HepG2 (cell line): ENCODE results near the gene WFDC12. TPM values are rescaled to one million over a fixed set of nuclear protein-coding genes. Genes with fewer than 3 reads are reported as not detected.

Source experiments
- FOXP1 ChIP-seq, 2 experiments: fragments of 450-650 bp in 1 of 2; IDR thresholded peaks; 2 replicates each; pipeline ENCODE4 v1.6.1; 2017 to 2018; ENCODE audit warnings: antibody characterized with exemption in 1 of 2
- RBAK ChIP-seq: sonication (generic); formaldehyde crosslinking; IDR thresholded peaks from 2 replicates; pipeline ENCODE4 v1.5.1; 2020; ENCODE audit warnings: mild to moderate bottlenecking, missing genetic modification reagents
- REPIN1 ChIP-seq: sonication (generic); formaldehyde crosslinking; IDR thresholded peaks from 2 replicates; pipeline ENCODE4 v1.8.0; 2022; ENCODE audit warnings: missing genetic modification reagents, low read depth, mild to moderate bottlenecking, borderline replicate concordance
- REXO4 ChIP-seq: sonication (generic); formaldehyde crosslinking; IDR thresholded peaks from 2 replicates; pipeline ENCODE4 v1.8.0; 2022; ENCODE audit warnings: missing genetic modification reagents, mild to moderate bottlenecking, borderline replicate concordance
- SALL1 ChIP-seq: sonication (generic); formaldehyde crosslinking; IDR thresholded peaks from 2 replicates; pipeline ENCODE4 v1.8.0; 2022; ENCODE audit warnings: mild to moderate bottlenecking, missing genetic modification reagents
- SP140L ChIP-seq: sonication (generic); formaldehyde crosslinking; IDR thresholded peaks from 2 replicates; pipeline ENCODE4 v1.4.0; 2020; ENCODE audit warnings: missing genetic modification reagents, borderline replicate concordance
- YEATS4 ChIP-seq: sonication (generic); formaldehyde crosslinking; IDR thresholded peaks from 2 replicates; pipeline ENCODE4 v1.4.0; 2020; ENCODE audit warnings: missing genetic modification reagents, borderline replicate concordance
- YY1 ChIP-seq: IDR thresholded peaks from 2 replicates; pipeline ENCODE4 v1.6.1; 2011; ENCODE audit warnings: low read length, low read depth, moderate library complexity, mild to moderate bottlenecking; ENCODE audit not compliant: insufficient read depth, insufficient replicate concordance
- ZNF460 ChIP-seq: sonication (generic); formaldehyde crosslinking; IDR thresholded peaks from 2 replicates; pipeline ENCODE4 v1.5.1; 2020; ENCODE audit warnings: missing genetic modification reagents, mild to moderate bottlenecking, borderline replicate concordance
- ZNF644 ChIP-seq: IDR thresholded peaks from 2 replicates; pipeline ENCODE4 v1.6.1; 2016; ENCODE audit warnings: low read depth
- ZNF7 ChIP-seq: IDR thresholded peaks from 2 replicates; pipeline ENCODE4 v1.6.1; 2016; ENCODE audit warnings: missing biosample characterization, missing genetic modification reagents
- ZNF766 ChIP-seq: sonication (generic); formaldehyde crosslinking; IDR thresholded peaks from 2 replicates; pipeline ENCODE4 v1.5.0; 2020; ENCODE audit warnings: missing genetic modification reagents, borderline replicate concordance
- ZNF790 ChIP-seq: sonication (generic); formaldehyde crosslinking; IDR thresholded peaks from 2 replicates; pipeline ENCODE4 v1.8.0; 2022; ENCODE audit warnings: missing genetic modification reagents, mild to moderate bottlenecking, borderline replicate concordance
- polyA plus RNA-seq, 8 experiments: library from polyadenylated mRNA; depleted of rRNA in 3 of 8; stranded (reverse) in 7 of 8; unstranded in 1 of 8; fragments of >200 nt; fragmentation: Illumina TruSeq in 4 of 8; extraction: Trizol in 4 of 8; gene quantifications; 2 replicates each; pipeline versions ENCODE4 v1.2.1 to v1.2.3, GENCODE V29; 2011 to 2016; ENCODE audit warnings: low read depth in 4 of 8, missing spikeins in 1 of 8, mixed read lengths in 1 of 8; ENCODE audit not compliant: insufficient read depth in 1 of 8
- total RNA-seq, 5 experiments: library from RNA; depleted of rRNA; stranded (reverse); fragments of >200 nt; fragmentation: Illumina TruSeq; extraction: Trizol; gene quantifications; 2 replicates each; pipeline ENCODE4 v1.2.3, GENCODE V29; 2016; ENCODE audit warnings: low read depth in 1 of 5
- TF ChIP-seq, protein P1 (sequence below): sonication (generic); formaldehyde crosslinking; conservative IDR thresholded peaks from 2 replicates; pipeline ENCODE4 v1.4.0; 2020; ENCODE audit warnings: mild to moderate bottlenecking, missing genetic modification reagents, moderate library complexity
- TF ChIP-seq, protein P2 (sequence below): IDR thresholded peaks from 2 replicates; pipeline ENCODE4 v1.6.1; 2018; ENCODE audit warnings: missing genetic modification reagents
- TF ChIP-seq, protein P3 (sequence below): sonication (generic); formaldehyde crosslinking; IDR thresholded peaks from 2 replicates; pipeline ENCODE4 v1.5.0; 2020; ENCODE audit warnings: mild to moderate bottlenecking, missing genetic modification reagents, borderline replicate concordance
- TF ChIP-seq, protein P4 (sequence below): sonication (generic); formaldehyde crosslinking; IDR thresholded peaks from 2 replicates; pipeline ENCODE4 v1.4.0; 2020; ENCODE audit warnings: mild to moderate bottlenecking, missing genetic modification reagents

Gene WFDC12
- total and polyA plus RNA-seq, 2 of the 13 experiments (the other 11 are each of a cell fraction or from before 2014, with no cell fraction given): not detected

DNA sequence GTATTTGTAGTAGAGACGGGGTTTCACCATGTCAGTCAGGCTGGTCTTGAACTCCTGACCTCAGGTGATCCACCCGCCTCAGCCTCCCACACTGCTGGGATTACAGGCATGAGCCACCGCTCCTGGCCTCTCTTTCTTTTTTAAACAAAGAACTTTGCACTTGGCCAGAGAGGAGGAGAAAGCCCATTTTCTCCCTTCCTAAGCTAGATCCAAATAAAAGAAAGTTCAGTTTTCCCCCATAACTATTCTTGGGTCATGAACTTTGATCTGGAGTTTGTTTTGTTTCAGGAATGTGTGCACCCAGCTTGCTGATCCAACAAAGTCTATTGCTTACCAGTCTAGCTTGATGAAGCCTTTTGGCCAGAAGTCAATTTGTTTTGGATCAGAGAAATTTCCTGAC lies 46.7 kb downstream of the WFDC12 start (continued):
- TF ChIP-seq, protein P1, sequence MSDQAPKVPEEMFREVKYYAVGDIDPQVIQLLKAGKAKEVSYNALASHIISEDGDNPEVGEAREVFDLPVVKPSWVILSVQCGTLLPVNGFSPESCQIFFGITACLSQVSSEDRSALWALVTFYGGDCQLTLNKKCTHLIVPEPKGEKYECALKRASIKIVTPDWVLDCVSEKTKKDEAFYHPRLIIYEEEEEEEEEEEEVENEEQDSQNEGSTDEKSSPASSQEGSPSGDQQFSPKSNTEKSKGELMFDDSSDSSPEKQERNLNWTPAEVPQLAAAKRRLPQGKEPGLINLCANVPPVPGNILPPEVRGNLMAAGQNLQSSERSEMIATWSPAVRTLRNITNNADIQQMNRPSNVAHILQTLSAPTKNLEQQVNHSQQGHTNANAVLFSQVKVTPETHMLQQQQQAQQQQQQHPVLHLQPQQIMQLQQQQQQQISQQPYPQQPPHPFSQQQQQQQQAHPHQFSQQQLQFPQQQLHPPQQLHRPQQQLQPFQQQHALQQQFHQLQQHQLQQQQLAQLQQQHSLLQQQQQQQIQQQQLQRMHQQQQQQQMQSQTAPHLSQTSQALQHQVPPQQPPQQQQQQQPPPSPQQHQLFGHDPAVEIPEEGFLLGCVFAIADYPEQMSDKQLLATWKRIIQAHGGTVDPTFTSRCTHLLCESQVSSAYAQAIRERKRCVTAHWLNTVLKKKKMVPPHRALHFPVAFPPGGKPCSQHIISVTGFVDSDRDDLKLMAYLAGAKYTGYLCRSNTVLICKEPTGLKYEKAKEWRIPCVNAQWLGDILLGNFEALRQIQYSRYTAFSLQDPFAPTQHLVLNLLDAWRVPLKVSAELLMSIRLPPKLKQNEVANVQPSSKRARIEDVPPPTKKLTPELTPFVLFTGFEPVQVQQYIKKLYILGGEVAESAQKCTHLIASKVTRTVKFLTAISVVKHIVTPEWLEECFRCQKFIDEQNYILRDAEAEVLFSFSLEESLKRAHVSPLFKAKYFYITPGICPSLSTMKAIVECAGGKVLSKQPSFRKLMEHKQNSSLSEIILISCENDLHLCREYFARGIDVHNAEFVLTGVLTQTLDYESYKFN (CRISPR knock-in tag): peak; percentile 91
- peak; percentile 40; the same call in 1 of the 2 replicates for TF ChIP-seq ZNF790 (CRISPR knock-in tag)
- TF ChIP-seq ZNF644: peak; percentile 92
- TF ChIP-seq RBAK (CRISPR knock-in tag): peak; percentile 83; the same call in 1 of the 2 replicates
- TF ChIP-seq REPIN1 (CRISPR knock-in tag): 0 out of 2 replicates have a peak, but pooled peaks have one; percentile 45
- peak; percentile 87; the same call in 1 of the 2 replicates for TF ChIP-seq SALL1
- no peak; the same call in 1 of the 2 replicates for TF ChIP-seq ZNF460 (CRISPR knock-in tag)
- no peak for TF ChIP-seq FOXP1 (IDR thresholded peaks at IDR 0.05)
- peak; percentile 87 for TF ChIP-seq FOXP1 (CRISPR knock-in tag; IDR thresholded peaks at IDR 0.05)
- TF ChIP-seq, protein P2, sequence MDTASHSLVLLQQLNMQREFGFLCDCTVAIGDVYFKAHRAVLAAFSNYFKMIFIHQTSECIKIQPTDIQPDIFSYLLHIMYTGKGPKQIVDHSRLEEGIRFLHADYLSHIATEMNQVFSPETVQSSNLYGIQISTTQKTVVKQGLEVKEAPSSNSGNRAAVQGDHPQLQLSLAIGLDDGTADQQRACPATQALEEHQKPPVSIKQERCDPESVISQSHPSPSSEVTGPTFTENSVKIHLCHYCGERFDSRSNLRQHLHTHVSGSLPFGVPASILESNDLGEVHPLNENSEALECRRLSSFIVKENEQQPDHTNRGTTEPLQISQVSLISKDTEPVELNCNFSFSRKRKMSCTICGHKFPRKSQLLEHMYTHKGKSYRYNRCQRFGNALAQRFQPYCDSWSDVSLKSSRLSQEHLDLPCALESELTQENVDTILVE (CRISPR knock-in tag): peak; percentile 59; the same call in 1 of the 2 replicates
- peak; percentile 31; the same call in 1 of the 2 replicates for TF ChIP-seq SP140L
- TF ChIP-seq, protein P3, sequence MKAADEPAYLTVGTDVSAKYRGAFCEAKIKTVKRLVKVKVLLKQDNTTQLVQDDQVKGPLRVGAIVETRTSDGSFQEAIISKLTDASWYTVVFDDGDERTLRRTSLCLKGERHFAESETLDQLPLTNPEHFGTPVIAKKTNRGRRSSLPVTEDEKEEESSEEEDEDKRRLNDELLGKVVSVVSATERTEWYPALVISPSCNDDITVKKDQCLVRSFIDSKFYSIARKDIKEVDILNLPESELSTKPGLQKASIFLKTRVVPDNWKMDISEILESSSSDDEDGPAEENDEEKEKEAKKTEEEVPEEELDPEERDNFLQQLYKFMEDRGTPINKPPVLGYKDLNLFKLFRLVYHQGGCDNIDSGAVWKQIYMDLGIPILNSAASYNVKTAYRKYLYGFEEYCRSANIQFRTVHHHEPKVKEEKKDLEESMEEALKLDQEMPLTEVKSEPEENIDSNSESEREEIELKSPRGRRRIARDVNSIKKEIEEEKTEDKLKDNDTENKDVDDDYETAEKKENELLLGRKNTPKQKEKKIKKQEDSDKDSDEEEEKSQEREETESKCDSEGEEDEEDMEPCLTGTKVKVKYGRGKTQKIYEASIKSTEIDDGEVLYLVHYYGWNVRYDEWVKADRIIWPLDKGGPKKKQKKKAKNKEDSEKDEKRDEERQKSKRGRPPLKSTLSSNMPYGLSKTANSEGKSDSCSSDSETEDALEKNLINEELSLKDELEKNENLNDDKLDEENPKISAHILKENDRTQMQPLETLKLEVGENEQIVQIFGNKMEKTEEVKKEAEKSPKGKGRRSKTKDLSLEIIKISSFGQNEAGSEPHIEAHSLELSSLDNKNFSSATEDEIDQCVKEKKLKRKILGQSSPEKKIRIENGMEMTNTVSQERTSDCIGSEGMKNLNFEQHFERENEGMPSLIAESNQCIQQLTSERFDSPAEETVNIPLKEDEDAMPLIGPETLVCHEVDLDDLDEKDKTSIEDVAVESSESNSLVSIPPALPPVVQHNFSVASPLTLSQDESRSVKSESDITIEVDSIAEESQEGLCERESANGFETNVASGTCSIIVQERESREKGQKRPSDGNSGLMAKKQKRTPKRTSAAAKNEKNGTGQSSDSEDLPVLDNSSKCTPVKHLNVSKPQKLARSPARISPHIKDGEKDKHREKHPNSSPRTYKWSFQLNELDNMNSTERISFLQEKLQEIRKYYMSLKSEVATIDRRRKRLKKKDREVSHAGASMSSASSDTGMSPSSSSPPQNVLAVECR (CRISPR knock-in tag): peak; percentile 35; the same call in 1 of the 2 replicates
- TF ChIP-seq ZNF7: no peak
- TF ChIP-seq, protein P4, sequence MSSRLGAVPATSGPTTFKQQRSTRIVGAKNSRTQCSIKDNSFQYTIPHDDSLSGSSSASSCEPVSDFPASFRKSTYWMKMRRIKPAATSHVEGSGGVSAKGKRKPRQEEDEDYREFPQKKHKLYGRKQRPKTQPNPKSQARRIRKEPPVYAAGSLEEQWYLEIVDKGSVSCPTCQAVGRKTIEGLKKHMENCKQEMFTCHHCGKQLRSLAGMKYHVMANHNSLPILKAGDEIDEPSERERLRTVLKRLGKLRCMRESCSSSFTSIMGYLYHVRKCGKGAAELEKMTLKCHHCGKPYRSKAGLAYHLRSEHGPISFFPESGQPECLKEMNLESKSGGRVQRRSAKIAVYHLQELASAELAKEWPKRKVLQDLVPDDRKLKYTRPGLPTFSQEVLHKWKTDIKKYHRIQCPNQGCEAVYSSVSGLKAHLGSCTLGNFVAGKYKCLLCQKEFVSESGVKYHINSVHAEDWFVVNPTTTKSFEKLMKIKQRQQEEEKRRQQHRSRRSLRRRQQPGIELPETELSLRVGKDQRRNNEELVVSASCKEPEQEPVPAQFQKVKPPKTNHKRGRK (CRISPR knock-in tag): no peak
- no peak for TF ChIP-seq REXO4
- TF ChIP-seq YEATS4 (CRISPR knock-in tag): no peak
- TF ChIP-seq ZNF766 (CRISPR knock-in tag): no peak; the same call in 1 of the 2 replicates
- no peak for TF ChIP-seq YY1
